ENCODE measurements around the gene MPRIP.

Gene MPRIP

DNA sequence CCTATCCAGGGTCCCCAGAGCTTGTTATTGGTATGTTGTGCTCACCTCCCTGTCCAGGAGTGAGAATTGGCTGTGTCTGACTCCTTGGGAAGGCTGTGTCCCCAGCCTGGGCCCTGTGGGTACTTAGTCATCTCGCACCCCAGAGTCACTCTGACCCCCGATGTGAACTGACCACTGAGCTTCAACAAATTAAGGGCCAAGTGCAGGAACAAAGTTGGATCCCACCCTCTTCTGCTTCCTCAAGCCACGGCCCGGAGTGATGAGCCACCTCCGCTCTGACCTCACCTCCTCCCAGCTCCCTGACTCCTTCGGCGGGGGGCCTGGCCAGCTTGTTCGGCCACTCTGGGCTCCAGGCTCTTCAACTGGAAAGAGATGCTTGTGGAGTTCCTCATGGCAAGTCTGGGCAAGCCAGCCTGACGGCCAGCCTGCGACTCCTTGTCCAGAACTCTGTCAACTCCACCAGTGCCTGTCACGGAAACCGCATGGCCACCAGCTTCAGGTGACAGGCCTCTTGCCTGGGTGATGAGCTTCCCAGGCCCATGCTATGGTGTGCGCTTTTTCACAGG, 22.3 kb upstream of the MPRIP start:
- no peak overlapping the region for H3K27ac Mint-ChIP-seq
- H3K4me3 Mint-ChIP-seq = no peak overlapping the region
- no peaks in the 10 kb centered on the region for H3K27me3 Mint-ChIP-seq
- H3K9me3 Mint-ChIP-seq = no peaks in the 10 kb centered on the region
- peaks cover 33% of the 10 kb centered on the region for H3K4me1 Mint-ChIP-seq (ENCODE audit: low read depth)
- no peaks in the 10 kb centered on the region for H3K36me3 Mint-ChIP-seq (ENCODE audit: low read depth)

DNA sequence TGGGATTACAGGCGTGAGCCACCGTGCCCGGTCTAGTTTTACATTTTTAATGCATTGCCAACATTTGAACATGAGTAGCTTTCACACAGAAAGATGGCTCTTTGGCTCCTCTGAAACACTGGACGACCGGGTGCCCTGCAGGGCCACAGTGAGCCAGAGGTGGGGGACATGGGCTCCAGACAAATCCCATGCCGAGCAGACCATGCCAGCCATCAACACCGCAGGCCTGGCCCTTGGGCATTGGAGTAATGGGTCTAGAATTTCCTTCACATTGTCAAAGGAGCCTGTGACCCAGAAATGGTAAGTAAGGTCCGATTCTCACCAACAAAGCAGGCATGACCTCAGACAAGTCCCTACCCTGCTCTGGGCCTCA, 21.4 kb upstream of the MPRIP start:
- Mint-ChIP-seq H3K4me3 (no peak overlapping the region), H3K36me3 (ENCODE audit: low read depth) (no peaks in the 10 kb centered on the region), H3K27me3 (no peaks in the 10 kb centered on the region), H3K4me1 (ENCODE audit: low read depth) (peaks cover 24% of the 10 kb centered on the region), H3K27ac (no peak overlapping the region), H3K9me3 (no peaks in the 10 kb centered on the region)

DNA sequence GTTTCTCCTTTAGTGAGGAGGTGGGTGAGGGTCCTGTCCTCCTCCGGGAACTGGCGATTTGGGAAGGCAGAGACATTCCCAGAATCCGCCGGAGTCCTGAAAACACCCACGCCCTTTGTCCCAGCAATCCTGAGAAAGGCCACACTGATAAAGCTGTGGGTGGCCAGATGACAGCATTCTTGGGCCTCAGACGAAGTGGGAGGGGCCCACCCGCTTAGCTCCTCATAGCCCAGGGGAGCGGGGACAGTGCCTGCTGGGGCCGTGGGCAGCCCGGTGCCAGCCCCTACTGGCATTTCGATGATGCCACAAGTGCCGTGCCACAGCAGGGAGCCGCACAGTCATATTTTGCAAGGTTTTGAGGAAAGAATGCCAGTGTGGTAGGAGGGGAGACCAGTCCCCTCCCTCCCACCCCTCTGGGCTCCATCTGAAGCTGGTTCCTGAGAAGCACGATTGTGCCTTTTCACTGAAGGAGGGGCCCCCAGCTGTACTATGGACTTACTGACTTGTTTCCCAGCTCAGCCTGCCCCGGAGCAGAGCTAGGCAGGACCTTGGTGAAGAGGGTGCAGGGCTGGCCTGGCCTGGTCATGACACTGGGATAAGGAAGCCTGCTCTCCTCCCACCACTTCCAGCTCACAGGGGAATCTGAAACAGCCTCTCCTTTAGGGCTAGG, 20.9 kb upstream of the MPRIP start:
- H3K27me3 Mint-ChIP-seq = no peaks in the 10 kb centered on the region
- no peak overlapping the region for H3K27ac Mint-ChIP-seq
- peaks cover 19% of the 10 kb centered on the region for H3K4me1 Mint-ChIP-seq (ENCODE audit: low read depth)
- H3K4me3 Mint-ChIP-seq = no peak overlapping the region
- H3K36me3 Mint-ChIP-seq (ENCODE audit: low read depth) = no peaks in the 10 kb centered on the region
- no peaks in the 10 kb centered on the region for H3K9me3 Mint-ChIP-seq

DNA sequence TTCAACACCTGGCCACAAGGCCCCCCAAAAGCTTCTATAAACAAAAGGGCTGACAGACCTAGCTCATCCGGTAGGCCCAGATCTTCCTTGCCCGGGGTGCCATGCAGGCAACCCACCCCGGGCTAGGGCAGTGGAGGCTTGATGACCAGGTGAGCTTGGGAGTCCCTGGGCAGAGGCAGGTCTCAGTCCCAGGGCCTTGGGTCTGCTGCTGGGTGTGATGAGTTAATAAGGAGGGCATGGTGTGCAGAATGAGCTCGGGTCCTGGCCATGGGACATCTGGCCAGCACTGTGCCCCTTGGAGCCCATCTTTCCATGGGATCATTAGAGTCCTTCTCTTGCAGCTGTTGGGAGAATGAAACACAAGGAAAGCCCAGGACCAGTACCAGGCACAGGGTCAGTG, 20.2 kb upstream of the MPRIP start:
- peaks cover 12% of the 10 kb centered on the region for H3K4me1 Mint-ChIP-seq (ENCODE audit: low read depth)
- H3K27ac Mint-ChIP-seq = no peak overlapping the region
- H3K27me3 Mint-ChIP-seq = no peaks in the 10 kb centered on the region
- no peaks in the 10 kb centered on the region for H3K36me3 Mint-ChIP-seq (ENCODE audit: low read depth)
- no peak overlapping the region for H3K4me3 Mint-ChIP-seq
- H3K9me3 Mint-ChIP-seq = no peaks in the 10 kb centered on the region

DNA sequence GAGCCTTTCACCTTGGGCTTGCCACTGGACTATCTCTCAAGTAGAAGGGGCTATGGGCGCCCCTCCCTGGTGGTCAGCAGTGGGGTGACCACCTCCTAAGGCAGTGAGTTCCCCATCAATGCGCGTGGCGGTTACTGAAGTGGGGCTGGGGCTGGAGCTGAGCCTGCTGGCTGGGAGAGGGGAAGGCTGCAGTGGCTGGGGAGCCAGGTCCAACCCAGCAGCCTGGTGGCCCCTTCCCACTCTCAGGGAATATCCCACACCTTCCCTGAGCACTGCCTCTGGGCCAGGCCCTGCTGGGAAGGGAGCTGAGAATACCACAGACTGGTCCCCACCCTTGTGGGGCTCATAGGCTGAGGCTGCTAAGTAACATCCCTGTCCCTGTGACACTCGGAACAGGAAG, 19.8 kb upstream of the MPRIP start:
- no peak overlapping the region for H3K27ac Mint-ChIP-seq
- H3K27me3 Mint-ChIP-seq = no peaks in the 10 kb centered on the region
- peaks cover 8% of the 10 kb centered on the region for H3K4me1 Mint-ChIP-seq (ENCODE audit: low read depth)
- H3K4me3 Mint-ChIP-seq = no peak overlapping the region
- no peaks in the 10 kb centered on the region for H3K36me3 Mint-ChIP-seq (ENCODE audit: low read depth)
- no peaks in the 10 kb centered on the region for H3K9me3 Mint-ChIP-seq

DNA sequence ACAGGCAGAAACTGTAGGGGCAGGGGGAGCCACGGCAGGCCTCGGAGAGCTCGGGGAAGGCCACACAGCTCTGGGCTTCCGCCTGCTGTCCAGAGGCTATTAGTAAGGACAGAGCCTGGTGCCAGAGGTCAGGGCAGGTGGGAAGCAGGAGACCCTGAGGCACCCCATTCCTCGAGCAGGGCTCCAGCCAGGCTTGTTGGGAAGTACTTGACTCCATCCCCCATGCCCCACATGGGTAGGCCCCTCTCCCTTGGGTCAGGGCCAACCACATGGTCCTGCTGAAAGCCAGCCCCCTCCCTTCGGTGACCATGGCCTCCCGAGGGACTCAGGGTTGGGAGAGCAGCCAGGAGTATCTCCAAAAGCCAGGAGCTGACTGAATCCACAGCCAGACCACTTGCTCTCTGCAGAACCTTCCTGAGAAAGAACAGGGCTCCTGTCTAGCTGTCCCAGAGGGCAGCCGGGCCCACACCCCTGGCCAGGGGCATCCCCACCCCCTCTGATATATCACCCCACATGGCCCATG, 17.4 kb upstream of the MPRIP start:
- Mint-ChIP-seq H3K4me1 (ENCODE audit: low read depth) (no peaks in the 10 kb centered on the region), H3K36me3 (ENCODE audit: low read depth) (no peaks in the 10 kb centered on the region), H3K4me3 (no peak overlapping the region), H3K27me3 (no peaks in the 10 kb centered on the region), H3K9me3 (no peaks in the 10 kb centered on the region), H3K27ac (no peak overlapping the region)

DNA sequence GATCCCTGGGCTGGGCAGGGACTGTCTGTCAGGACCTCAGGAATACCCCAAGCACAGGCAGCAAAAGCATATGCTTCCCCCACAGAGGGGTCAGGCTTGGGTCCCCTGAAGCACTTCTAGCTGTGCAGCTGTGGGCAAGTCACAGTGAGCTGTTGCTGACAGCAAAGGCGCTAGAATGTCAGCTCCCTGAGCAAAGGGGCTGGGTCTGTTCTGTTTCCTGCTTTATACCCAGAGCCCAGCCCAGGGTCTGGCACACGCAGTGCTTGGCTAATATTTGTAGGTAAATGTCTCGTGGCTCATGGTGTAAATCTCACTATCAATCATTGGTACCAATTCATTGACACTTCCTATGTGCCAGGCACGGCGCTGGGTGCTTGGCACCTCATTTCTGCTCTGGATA, 16.6 kb upstream of the MPRIP start:
- H3K36me3 Mint-ChIP-seq (ENCODE audit: low read depth) = no peaks in the 10 kb centered on the region
- H3K27ac Mint-ChIP-seq = no peak overlapping the region
- H3K9me3 Mint-ChIP-seq = no peaks in the 10 kb centered on the region
- no peak overlapping the region for H3K4me3 Mint-ChIP-seq
- H3K27me3 Mint-ChIP-seq = no peaks in the 10 kb centered on the region
- no peaks in the 10 kb centered on the region for H3K4me1 Mint-ChIP-seq (ENCODE audit: low read depth)

DNA sequence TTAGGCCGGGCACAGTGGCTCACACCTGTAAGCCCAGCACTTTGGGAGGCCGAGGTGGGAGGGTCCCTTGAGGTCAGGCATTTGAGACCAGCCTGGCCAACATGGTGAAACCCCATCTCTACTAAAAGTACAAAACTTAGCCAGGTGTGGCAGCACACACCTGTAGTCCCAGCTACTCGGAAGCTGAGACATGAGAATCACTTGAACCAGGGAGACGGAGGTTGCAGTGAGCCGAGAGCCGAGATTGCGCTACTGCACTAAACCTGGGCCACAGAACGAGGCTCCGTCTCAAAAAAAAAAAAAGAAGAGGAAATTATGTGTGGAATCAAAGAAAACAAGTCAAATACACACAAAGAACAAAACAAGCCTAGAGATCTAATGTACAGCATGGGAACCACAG, 16.1 kb upstream of the MPRIP start:
- Mint-ChIP-seq H3K9me3 (no peaks in the 10 kb centered on the region), H3K27me3 (no peaks in the 10 kb centered on the region), H3K4me3 (no peak overlapping the region), H3K4me1 (ENCODE audit: low read depth) (no peaks in the 10 kb centered on the region), H3K27ac (no peak overlapping the region), H3K36me3 (ENCODE audit: low read depth) (no peaks in the 10 kb centered on the region)

DNA sequence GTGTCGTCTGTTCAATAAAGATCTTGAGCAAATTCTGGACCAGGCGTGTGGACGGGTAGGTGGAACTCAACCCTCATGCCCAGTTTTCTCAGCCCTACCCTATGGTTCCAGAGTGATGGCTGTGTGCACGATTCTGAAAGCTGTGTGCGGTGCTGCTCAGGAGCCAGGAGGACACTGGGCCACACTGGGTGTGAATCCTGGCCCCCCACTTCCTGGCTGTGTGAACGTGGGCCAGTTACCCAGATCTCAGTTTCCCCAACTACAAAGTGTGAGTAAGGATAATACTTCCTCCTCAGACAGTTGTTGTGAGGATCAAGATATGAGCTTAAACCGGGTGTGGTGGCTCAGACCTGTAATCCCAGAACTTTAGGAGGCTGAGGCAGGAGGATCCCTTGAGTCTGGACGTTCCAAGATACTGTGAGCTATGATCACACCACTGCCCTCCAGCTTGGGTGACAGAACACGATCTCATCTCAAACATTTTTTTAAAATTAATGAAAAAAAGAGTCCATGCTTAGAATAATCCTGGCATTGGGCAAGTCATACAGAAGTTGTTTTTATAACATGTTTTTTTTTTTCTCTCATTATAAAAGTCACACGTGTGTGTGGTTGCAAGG, 14.7 kb upstream of the MPRIP start:
- H3K27me3 Mint-ChIP-seq = no peaks in the 10 kb centered on the region
- H3K4me1 Mint-ChIP-seq (ENCODE audit: low read depth) = no peaks in the 10 kb centered on the region
- H3K4me3 Mint-ChIP-seq = no peak overlapping the region
- no peaks in the 10 kb centered on the region for H3K36me3 Mint-ChIP-seq (ENCODE audit: low read depth)
- no peaks in the 10 kb centered on the region for H3K9me3 Mint-ChIP-seq
- H3K27ac Mint-ChIP-seq = no peak overlapping the region

DNA sequence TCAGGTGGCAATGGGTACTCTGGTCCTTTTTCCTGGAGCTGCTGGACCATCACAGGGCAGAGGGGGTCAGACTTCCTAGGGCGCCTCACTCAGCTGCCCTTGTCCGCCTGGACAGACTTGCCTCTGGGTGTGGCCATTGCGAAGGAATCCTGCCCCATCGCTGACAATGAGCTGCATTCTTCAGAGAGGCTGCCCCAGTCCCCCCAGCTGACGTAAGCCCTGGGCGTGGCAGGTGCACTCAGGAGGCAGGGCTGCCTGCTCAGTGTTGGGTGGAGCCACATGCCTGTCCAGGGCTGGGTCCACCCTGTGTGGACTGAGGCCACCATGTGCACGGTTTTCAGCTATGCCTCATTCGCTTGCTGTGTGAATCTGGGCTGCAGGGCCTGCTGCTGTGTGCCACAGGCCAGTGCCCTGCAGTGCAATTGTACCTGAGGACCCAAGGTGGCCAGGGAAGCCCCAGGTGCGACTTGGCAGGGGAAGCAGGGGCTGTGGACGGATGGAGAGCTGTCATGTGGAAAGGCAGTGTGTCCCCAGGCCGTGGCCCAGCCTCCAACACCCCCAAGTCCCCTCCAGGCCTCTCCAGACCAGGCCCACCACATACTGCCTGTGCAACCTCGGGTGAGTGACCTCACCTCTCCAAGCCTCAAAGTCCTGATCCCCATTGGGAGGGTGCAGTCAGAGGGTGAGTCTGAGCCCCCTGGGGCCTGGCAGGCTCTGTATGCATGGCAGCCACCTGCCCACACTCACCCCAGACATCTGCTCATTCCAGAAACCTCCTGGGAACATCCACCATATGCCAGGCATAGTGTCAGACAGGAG, 14.0 kb upstream of the MPRIP start:
- no peak overlapping the region for H3K27ac Mint-ChIP-seq
- H3K36me3 Mint-ChIP-seq (ENCODE audit: low read depth) = no peaks in the 10 kb centered on the region
- no peaks in the 10 kb centered on the region for H3K27me3 Mint-ChIP-seq
- H3K9me3 Mint-ChIP-seq = no peaks in the 10 kb centered on the region
- no peak overlapping the region for H3K4me3 Mint-ChIP-seq
- H3K4me1 Mint-ChIP-seq (ENCODE audit: low read depth) = no peaks in the 10 kb centered on the region

DNA sequence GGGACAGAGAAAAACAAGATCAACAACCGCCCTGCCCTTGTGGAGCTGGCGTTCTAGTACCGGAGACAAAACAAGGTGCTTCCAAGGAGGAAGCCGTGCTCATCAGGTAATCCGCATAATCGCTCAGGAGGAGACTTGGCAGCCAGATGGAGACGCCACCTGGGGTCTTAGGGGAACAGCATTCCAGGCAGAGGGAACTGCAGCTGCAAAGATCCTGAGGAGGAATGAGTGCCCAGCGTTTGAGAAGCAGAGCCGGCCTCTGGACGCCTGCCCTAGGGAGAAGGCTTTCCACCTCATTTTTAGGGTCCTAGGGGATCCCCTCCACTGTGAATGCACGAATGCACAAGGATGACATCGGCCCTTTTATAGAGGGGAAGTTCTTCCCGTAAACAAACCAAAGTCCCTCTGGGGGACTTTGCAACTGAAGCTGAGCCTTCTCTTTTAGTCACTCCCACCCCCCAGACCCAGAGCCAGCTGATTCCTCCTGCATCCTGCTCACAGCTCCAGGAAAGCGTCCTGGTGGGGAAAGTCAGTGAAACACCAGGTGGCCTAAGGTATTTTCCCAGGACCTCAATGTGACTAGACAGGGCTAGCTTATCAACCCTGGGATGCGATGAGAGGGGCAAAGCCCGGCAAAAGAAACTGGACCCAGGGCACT, 13.2 kb upstream of the MPRIP start:
- Mint-ChIP-seq H3K4me1 (ENCODE audit: low read depth) (no peaks in the 10 kb centered on the region), H3K27me3 (no peaks in the 10 kb centered on the region), H3K36me3 (ENCODE audit: low read depth) (no peaks in the 10 kb centered on the region), H3K27ac (no peak overlapping the region), H3K9me3 (no peaks in the 10 kb centered on the region), H3K4me3 (no peak overlapping the region)

DNA sequence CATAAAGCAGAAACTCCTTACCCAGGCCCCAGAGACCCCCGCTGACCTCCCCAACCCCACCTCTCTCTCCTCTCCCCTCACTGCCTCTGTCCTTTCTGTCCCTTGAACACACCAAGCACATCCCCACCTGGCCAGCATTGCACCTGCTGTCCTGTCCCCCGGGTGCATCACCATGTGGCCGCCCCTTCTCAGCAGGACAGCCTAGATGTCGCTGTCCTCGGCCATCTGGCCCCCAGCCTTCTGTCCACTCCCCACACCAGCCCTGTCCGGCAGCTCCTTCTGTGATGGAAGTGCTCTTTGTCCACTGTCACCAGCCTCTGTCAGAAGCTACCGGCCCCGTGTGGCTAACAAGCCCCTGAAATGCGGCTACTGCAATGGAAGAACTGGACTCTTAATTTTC, 12.3 kb upstream of the MPRIP start:
- H3K36me3 Mint-ChIP-seq (ENCODE audit: low read depth) = no peaks in the 10 kb centered on the region
- H3K4me1 Mint-ChIP-seq (ENCODE audit: low read depth) = no peaks in the 10 kb centered on the region
- no peaks in the 10 kb centered on the region for H3K9me3 Mint-ChIP-seq
- H3K27ac Mint-ChIP-seq = no peak overlapping the region
- H3K4me3 Mint-ChIP-seq = no peak overlapping the region
- no peaks in the 10 kb centered on the region for H3K27me3 Mint-ChIP-seq

DNA sequence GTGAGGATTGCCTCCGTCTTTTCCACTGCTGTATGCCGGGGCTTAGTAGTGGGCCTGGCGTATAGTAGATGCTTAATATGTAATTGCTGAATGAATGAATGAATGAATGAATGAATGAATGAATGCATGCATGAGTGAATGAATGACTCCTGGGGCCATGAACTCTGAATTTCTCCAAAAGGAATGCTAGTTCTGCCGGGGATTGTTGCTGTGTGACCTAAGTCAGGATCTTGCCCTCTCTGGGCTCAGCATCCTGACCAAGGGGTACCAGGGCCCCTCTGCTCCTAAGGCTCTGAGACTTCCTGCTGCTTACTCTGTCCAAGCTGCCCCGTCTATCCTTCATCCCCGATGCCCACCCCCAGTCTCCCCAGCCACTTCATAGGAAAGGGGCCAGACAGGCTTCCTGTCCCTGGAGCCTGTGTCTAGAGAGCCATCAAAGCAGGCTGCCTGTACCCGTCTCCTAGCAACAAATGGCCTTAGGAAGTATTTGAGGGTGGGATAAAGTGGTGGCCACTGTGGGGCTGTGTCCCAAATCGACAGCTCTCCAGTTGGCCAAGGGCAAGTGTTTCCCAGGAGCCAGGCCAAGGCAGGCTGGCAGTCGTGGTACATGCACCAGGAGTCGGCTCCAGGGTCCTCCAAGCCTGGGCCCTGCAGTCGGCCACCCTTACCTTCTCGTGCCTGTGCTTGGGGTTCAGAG, 11.6 kb upstream of the MPRIP start:
- Mint-ChIP-seq H3K27me3 (no peaks in the 10 kb centered on the region), H3K9me3 (no peaks in the 10 kb centered on the region), H3K4me3 (no peak overlapping the region), H3K4me1 (ENCODE audit: low read depth) (no peaks in the 10 kb centered on the region), H3K36me3 (ENCODE audit: low read depth) (no peaks in the 10 kb centered on the region), H3K27ac (no peak overlapping the region)

DNA sequence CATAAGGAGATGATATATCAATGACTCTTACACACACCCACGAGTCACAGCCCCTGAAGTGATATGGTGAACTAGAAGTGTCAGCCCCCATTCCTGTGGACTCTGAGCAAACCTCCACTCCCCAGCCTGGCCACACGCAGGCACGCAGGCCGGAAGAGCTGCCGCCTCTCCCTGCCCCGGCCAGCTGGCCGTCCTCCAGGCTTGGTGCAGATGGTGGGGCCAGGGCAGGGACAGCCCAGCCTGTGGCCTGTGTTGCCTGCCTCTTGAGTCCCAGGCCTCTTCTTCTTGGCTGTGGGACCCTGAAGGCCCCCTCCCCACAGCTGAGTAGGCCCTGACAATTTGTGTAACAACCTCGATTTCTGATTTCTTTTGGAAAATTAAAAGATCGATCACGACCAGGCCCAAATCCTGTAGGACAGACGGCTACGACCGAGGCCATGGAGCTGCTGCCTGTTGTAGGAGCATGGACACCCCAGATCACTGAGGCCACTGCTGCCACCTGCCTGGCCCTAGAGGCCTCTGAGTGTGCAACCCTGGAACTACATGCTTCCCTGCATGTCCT, 10.0 kb upstream of the MPRIP start:
- Mint-ChIP-seq H3K9me3 (no peaks in the 10 kb centered on the region), H3K36me3 (ENCODE audit: low read depth) (no peaks in the 10 kb centered on the region), H3K27me3 (no peaks in the 10 kb centered on the region), H3K4me3 (no peak overlapping the region), H3K4me1 (ENCODE audit: low read depth) (no peaks in the 10 kb centered on the region), H3K27ac (no peak overlapping the region)
